Fibroblast of lung (primary cell): ENCODE measurements around the gene PALM. TPM values are rescaled to one million over a fixed set of nuclear protein-coding genes. Genes with fewer than 3 reads are reported as not detected.

Source experiments
- DNase-seq, 2 donors: peaks; one replicate each; pipeline versions ENCODE4 v3.0.0 to v3.0.0-alpha.2; 2010; ENCODE audit warnings: low read depth in 2 of 2
- H2AFZ ChIP-seq: 2 replicates; pipeline ENCODE4 v1.5.1; 2012; ENCODE audit warnings: low read length, control low read depth, inconsistent platforms
- H3K27ac ChIP-seq: 2 replicates; pipeline ENCODE4 v1.5.1; 2011; ENCODE audit warnings: low read length, control low read depth; ENCODE audit not compliant: insufficient read depth
- H3K27me3 ChIP-seq: 2 replicates; pipeline ENCODE4 v1.5.1; 2011; ENCODE audit warnings: mild to moderate bottlenecking, low read length; ENCODE audit not compliant: control insufficient read depth, insufficient read depth
- H3K36me3 ChIP-seq: 2 replicates; pipeline ENCODE4 v1.5.1; 2011; ENCODE audit warnings: low read length; ENCODE audit not compliant: control insufficient read depth, insufficient read depth
- H3K4me1 ChIP-seq: 2 replicates; pipeline ENCODE4 v1.5.1; 2011; ENCODE audit warnings: low read length; ENCODE audit not compliant: control insufficient read depth, insufficient read depth; ENCODE audit errors: extremely low read depth
- H3K4me2 ChIP-seq: 2 replicates; pipeline ENCODE4 v1.5.1; 2011; ENCODE audit warnings: low read length, control low read depth; ENCODE audit not compliant: insufficient read depth; ENCODE audit errors: extremely low read depth
- H3K4me3 ChIP-seq, 4 experiments: fragments of 200-600 bp in 1 of 4; sonication (generic) in 1 of 4; replicated peaks in 1 of 4; 2 replicates each; pipeline ENCODE4 v1.5.1; 2011 to 2016; ENCODE audit warnings: low read length in 4 of 4, low read depth in 3 of 4, mild to moderate bottlenecking in 3 of 4, control low read depth in 2 of 4, inconsistent platforms in 1 of 4, mixed read lengths in 1 of 4; ENCODE audit not compliant: insufficient read depth in 1 of 4; ENCODE audit errors: control extremely low read depth in 1 of 4
- H3K79me2 ChIP-seq: 2 replicates; pipeline ENCODE4 v1.5.1; 2012; ENCODE audit warnings: mild to moderate bottlenecking, low read length, inconsistent platforms; ENCODE audit not compliant: control insufficient read depth, insufficient read depth
- H3K9ac ChIP-seq: 2 replicates; pipeline ENCODE4 v1.5.1; 2011; ENCODE audit warnings: mild to moderate bottlenecking, low read length, control low read depth; ENCODE audit not compliant: insufficient read depth
- H3K9me3 ChIP-seq: 2 replicates; pipeline ENCODE4 v1.5.1; 2012; ENCODE audit warnings: low read depth, low read length; ENCODE audit not compliant: control insufficient read depth, insufficient read depth
- H4K20me1 ChIP-seq: 2 replicates; pipeline ENCODE4 v1.5.1; 2011; ENCODE audit warnings: low read length; ENCODE audit not compliant: control insufficient read depth, insufficient read depth; ENCODE audit errors: extremely low read depth
- CTCF ChIP-seq, 2 donors: IDR thresholded peaks in 1 of 2; conservative IDR thresholded peaks in 1 of 2; 1 replicate in 1 of 2; 2 replicates in 1 of 2; pipeline ENCODE4 v1.5.1; 2011 to 2012; ENCODE audit warnings: low read length in 2 of 2, control low read depth in 1 of 2, inconsistent platforms in 1 of 2, low read depth in 1 of 2, mild to moderate bottlenecking in 1 of 2
- EZH2 ChIP-seq: IDR thresholded peaks from 2 replicates; pipeline ENCODE4 v1.5.1; 2012; ENCODE audit warnings: low read length, control low read depth, mild to moderate bottlenecking; ENCODE audit errors: missing control alignments
- polyA plus RNA-seq, 2 donors: library from polyadenylated mRNA; depleted of rRNA in 1 of 2; stranded (reverse) in 1 of 2; unstranded in 1 of 2; fragments of >200 nt; gene quantifications; 2 replicates each; pipeline ENCODE4 v1.2.1, GENCODE V29; 2011 to 2012; ENCODE audit warnings: missing spikeins in 1 of 2
- total RNA-seq: library from RNA; depleted of rRNA; stranded (reverse); fragments of >200 nt; gene quantifications from 2 replicates; pipeline ENCODE4 v1.2.1, GENCODE V29; 2014

Gene PALM
- total and polyA plus RNA-seq, 2 donors (not counting 1 experiment from before 2014, with no cell fraction given), result 3.2 to 8.3 TPM

DNA sequence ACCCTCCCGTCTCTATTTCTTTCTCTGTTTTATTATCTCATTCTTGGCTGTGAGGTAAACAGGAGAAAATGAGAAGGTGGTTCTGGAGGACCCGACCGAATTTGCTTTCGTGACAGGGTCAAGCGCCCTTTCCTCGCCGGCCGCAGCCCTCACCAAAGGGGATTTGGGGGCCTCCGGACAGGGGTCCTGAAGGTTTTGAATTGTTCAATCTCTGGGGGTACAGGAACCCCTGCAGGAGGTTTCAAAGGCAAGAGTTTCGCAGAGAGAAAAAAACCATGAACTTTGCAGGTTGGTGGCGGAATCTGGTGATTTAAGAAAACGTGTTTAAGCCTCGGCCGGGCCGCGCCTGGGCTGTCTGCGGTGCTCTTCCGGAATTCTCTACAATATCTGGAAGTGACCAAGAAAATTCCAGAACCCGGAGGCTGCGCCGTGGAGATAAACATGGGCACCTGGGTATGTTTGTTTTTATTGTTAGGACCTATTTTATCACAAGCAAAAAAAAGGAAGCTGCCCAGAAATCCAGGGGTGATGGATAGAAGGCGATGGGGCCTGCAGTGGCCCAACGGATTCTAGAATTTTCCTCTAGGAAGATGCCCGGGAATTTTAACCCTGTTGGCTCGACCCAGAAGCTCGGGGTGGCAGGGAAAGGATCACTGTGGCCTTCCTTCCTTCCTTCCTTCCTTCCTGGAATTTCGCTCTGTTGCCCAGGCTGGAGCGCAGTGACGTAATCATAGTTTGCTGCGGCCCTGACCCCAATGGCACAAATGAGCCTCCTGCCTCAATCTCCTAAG is 74.3 kb downstream of the PALM start:
- no peak overlapping the region for H3K27ac ChIP-seq

GRCh38 chr19:784541-784940 is 75.8 kb downstream of the PALM start:
- Histone ChIP-seq H4K20me1 (no peaks in the 10 kb centered on the region), H3K4me1 (peaks cover 8% of the 10 kb centered on the region), H3K36me3 (no peaks in the 10 kb centered on the region), H3K27ac (no peak overlapping the region), H3K4me2 (no peak overlapping the region), H3K79me2 (no peaks in the 10 kb centered on the region), H3K9me3 (no peaks in the 10 kb centered on the region), H3K27me3 (no peaks in the 10 kb centered on the region), H2AFZ (no peak overlapping the region), H3K9ac (no peak overlapping the region), H3K4me3 (no peak overlapping the region)
- no peak for DNase-seq
- no peak for TF ChIP-seq CTCF (conservative IDR thresholded peaks at IDR 0.05 in 1 of 2, IDR thresholded peaks at IDR 0.05 in 1 of 2; ENCODE audit: low read depth in 1 of 2, low read length in 2 of 2)
- TF ChIP-seq EZH2, result no peak

More for the DNA sequence above, 74.3 kb downstream of the PALM start:
- H3K4me3 ChIP-seq, result no peak overlapping the region
- TF ChIP-seq CTCF (conservative IDR thresholded peaks at IDR 0.05 in 1 of 2, IDR thresholded peaks at IDR 0.05 in 1 of 2; ENCODE audit: low read depth in 1 of 2, low read length in 2 of 2) (no peak), EZH2 (no peak)
- H3K27me3 ChIP-seq, result no peaks in the 10 kb centered on the region
- H3K36me3 ChIP-seq, result no peaks in the 10 kb centered on the region
- no peaks in the 10 kb centered on the region for H3K9me3 ChIP-seq
- no peaks in the 10 kb centered on the region for H3K79me2 ChIP-seq
- no peaks in the 10 kb centered on the region for H4K20me1 ChIP-seq
- peak overlapping the region; percentile 11 for H3K4me2 ChIP-seq
- no peak for DNase-seq
- no peak overlapping the region for H2AFZ ChIP-seq
- H3K4me1 ChIP-seq, result peaks cover 10% of the 10 kb centered on the region
- H3K9ac ChIP-seq, result no peak overlapping the region

DNA sequence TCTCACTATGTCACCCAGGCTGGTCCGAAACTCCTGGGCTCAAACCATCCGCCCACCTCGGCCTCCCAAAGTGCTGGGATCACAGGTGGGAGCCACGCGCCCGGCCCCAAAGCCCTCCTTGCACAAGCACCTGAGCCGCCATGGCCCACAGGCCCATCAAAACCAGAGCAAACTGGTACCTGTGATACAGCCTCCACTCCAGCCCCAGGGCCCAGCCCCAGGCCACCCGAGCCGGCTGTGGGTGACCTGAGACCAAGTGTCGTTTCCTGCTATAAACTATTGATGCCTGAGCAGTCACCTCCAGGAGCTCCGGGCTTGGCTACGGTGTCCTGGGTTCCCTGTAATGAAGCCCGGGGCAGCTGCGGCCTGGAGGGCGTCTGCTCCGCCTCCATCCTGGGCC is 78.8 kb downstream of the PALM start:
- Histone ChIP-seq H3K9ac (no peak overlapping the region), H3K9me3 (no peaks in the 10 kb centered on the region), H3K4me1 (peaks cover 4% of the 10 kb centered on the region), H3K79me2 (no peaks in the 10 kb centered on the region), H3K4me3 (no peak overlapping the region), H3K27ac (no peak overlapping the region), H2AFZ (no peak overlapping the region), H3K4me2 (no peak overlapping the region), H4K20me1 (no peaks in the 10 kb centered on the region), H3K36me3 (no peaks in the 10 kb centered on the region), H3K27me3 (no peaks in the 10 kb centered on the region)
- TF ChIP-seq CTCF (conservative IDR thresholded peaks at IDR 0.05 in 1 of 2, IDR thresholded peaks at IDR 0.05 in 1 of 2; ENCODE audit: low read depth in 1 of 2, low read length in 2 of 2) (no peak), EZH2 (no peak)
- no peak for DNase-seq
